ENCODE results near the gene RFX6. TPM values are rescaled to one million over a fixed set of nuclear protein-coding genes. Genes with fewer than 3 reads are reported as not detected.

The RFX6 gene
- total RNA-seq, 4 donors from 2014 or later = not detected

- H3K4me3 ChIP-seq (ENCODE audit: low read depth, poor library complexity, severe bottlenecking) = no peak overlapping the region
- TF ChIP-seq POLR2A (IDR thresholded peaks at IDR 0.05) = no peak
- no peak for TF ChIP-seq CTCF (IDR thresholded peaks at IDR 0.05)
- intact Hi-C loops (cut with DNase I; ENCODE audit: low total_unique reads) = no loop called here
- 83% methylated on average over 3 of the region's 3 CpGs for WGBS, 2 donors
- no peak for DNase-seq (ENCODE audit: low spot score in 2 of 2)
Observed at GRCh38 chr6:116975600-116975999, 98.6 kb downstream of the RFX6 start.

GRCh38 chr6:116979560-116979959 lies 102.5 kb downstream of the RFX6 start:
- 67 to 81% methylated on average over 1 of the region's 1 CpG for WGBS, 2 donors
- H3K4me3 ChIP-seq (ENCODE audit: low read depth, poor library complexity, severe bottlenecking) = no peak overlapping the region
- no peak for TF ChIP-seq CTCF (IDR thresholded peaks at IDR 0.05)
- no peak for TF ChIP-seq POLR2A (IDR thresholded peaks at IDR 0.05)
- intact Hi-C loops (cut with DNase I; ENCODE audit: low total_unique reads) = no loop called here
- DNase-seq (ENCODE audit: low spot score in 2 of 2) = no peak

Other genes with a start within 250 kb of the RFX6 start
- gene ZUP1, start 208.5 kb upstream of the RFX6 start, total RNA-seq = 10 to 100 TPM in 2 of 4 donors, 1 to 10 TPM in 2; 5.8 to 10.5 (median 8.7) TPM
- 10 to 100 TPM in 1 of 4 donors, 1 to 10 TPM in 3; 6.3 to 22.2 (median 8.9) TPM for gene KPNA5, start 196.0 kb upstream of the RFX6 start, total RNA-seq
- gene FAM162B, start 111.5 kb upstream of the RFX6 start, total RNA-seq = 1 to 10 TPM; 1.9 to 5.6 (median 3.5) TPM
- gene GPRC6A, start 48.2 kb upstream of the RFX6 start, total RNA-seq = not detected